DOHH2 (cell line): ENCODE measurements around the gene MACROD2.

Experiments used
- H3F3A ChIP-seq: fragments of 200-600 bp; sonication (generic), shearing (Covaris generic); 2 replicates; pipeline ENCODE4 v1.6.0; 2016; ENCODE audit warnings: antibody characterized with exemption, mild to moderate bottlenecking; ENCODE audit not compliant: control insufficient read depth, insufficient read depth
- H3K27ac ChIP-seq: fragments of 200-600 bp; sonication (generic); 2 replicates; pipeline ENCODE4 v1.5.1; 2014; ENCODE audit warnings: low read depth, mild to moderate bottlenecking, low read length, moderate library complexity
- H3K27me3 ChIP-seq: fragments of 200-600 bp; sonication (generic); 2 replicates; pipeline ENCODE4 v1.6.1; 2014; ENCODE audit warnings: mild to moderate bottlenecking, low read length, mixed read lengths; ENCODE audit not compliant: control insufficient read depth
- H3K36me3 ChIP-seq: fragments of 200-600 bp; sonication (generic); 2 replicates; pipeline ENCODE4 v1.6.1; 2014; ENCODE audit warnings: mild to moderate bottlenecking, low read length, moderate library complexity, mixed read lengths; ENCODE audit not compliant: control insufficient read depth
- H3K4me1 ChIP-seq: fragments of 200-600 bp; sonication (generic); 2 replicates; pipeline ENCODE4 v1.6.1; 2014; ENCODE audit warnings: mild to moderate bottlenecking, low read length, mixed read lengths; ENCODE audit not compliant: control insufficient read depth
- H3K4me2 ChIP-seq: fragments of 200-600 bp; sonication (generic); 2 replicates; pipeline ENCODE4 v1.6.0; 2014; ENCODE audit warnings: mild to moderate bottlenecking, low read length, moderate library complexity
- H3K4me3 ChIP-seq: fragments of 200-600 bp; sonication (generic); 2 replicates; pipeline ENCODE4 v1.5.1; 2014; ENCODE audit warnings: mild to moderate bottlenecking, low read length, mixed read lengths
- H3K79me2 ChIP-seq: fragments of 200-600 bp; sonication (generic); 2 replicates; pipeline ENCODE4 v1.6.1; 2014; ENCODE audit warnings: mild to moderate bottlenecking, low read length, mixed read lengths; ENCODE audit not compliant: control insufficient read depth
- H3K9me2 ChIP-seq: fragments of 200-600 bp; sonication (generic); replicated peaks from 2 replicates; pipeline ENCODE4 v1.6.1; 2014; ENCODE audit warnings: mild to moderate bottlenecking, low read length, mixed read lengths; ENCODE audit not compliant: control insufficient read depth
- H3K9me3 ChIP-seq: fragments of 200-600 bp; sonication (generic); 2 replicates; pipeline ENCODE4 v1.6.1; 2014; ENCODE audit warnings: antibody characterized with exemption, low read length, mixed read lengths; ENCODE audit not compliant: control insufficient read depth, insufficient read depth
- H4K20me1 ChIP-seq: fragments of 200-600 bp; sonication (generic); 2 replicates; pipeline ENCODE4 v1.6.0; 2014; ENCODE audit warnings: low read depth, mild to moderate bottlenecking, antibody characterized with exemption, low read length, moderate library complexity; ENCODE audit not compliant: control insufficient read depth, insufficient read depth
- CTCF ChIP-seq: fragments of 200-600 bp; sonication (generic); IDR thresholded peaks from one replicate; pipeline ENCODE4 v1.5.1; 2014; ENCODE audit warnings: antibody characterized with exemption, mild to moderate bottlenecking, low read depth, low read length; ENCODE audit not compliant: poor library complexity, severe bottlenecking
- EZH2phosphoT487 ChIP-seq: fragments of 200-600 bp; sonication (generic); IDR thresholded peaks from 2 replicates; pipeline ENCODE4 v1.6.1; 2017; ENCODE audit warnings: borderline replicate concordance, mild to moderate bottlenecking, antibody characterized with exemption, low read length, moderate library complexity, mixed read lengths

MACROD2 gene

DNA sequence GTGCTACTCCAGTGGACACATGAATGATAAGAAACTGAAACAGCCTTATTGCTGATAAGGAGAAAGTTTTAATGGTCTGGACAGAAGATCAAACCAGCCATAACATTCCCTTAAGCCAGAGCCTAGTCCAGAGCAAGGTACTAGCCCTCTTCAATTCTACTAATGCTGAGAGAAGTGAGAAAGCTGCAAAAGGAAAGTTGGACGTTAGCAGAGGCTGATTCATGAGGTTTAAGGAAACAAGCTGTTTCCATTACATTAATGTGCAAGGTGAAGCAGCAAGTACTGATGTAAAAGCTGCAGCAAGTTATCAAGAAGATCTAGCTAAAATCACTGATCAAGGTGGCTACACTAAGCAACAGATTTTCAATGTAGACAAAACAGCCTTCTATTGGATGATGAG, 1943.5 kb downstream of the MACROD2 start:
- no peaks in the 10 kb centered on the region for H4K20me1 ChIP-seq
- no peak overlapping the region for H3K4me3 ChIP-seq
- no peaks in the 10 kb centered on the region for H3K36me3 ChIP-seq
- no peaks in the 10 kb centered on the region for H3K79me2 ChIP-seq
- peaks cover 6% of the 10 kb centered on the region for H3K4me1 ChIP-seq
- TF ChIP-seq EZH2phosphoT487 (no peak), CTCF (no peak)
- no peaks in the 10 kb centered on the region for H3K27me3 ChIP-seq
- H3K4me2 ChIP-seq: no peak overlapping the region
- H3F3A ChIP-seq: no peaks in the 10 kb centered on the region
- H3K27ac ChIP-seq: no peak overlapping the region
- H3K9me2 ChIP-seq: no peaks in the 10 kb centered on the region
- no peaks in the 10 kb centered on the region; the same call in 1 of the 2 replicates for H3K9me3 ChIP-seq

- Histone ChIP-seq H3K27me3 (no peaks in the 10 kb centered on the region), H3K4me2 (no peak overlapping the region), H3K27ac (no peak overlapping the region), H3F3A (no peaks in the 10 kb centered on the region), H3K4me3 (no peak overlapping the region), H3K9me3 (no peaks in the 10 kb centered on the region; the same call in 1 of the 2 replicates), H4K20me1 (no peaks in the 10 kb centered on the region), H3K36me3 (no peaks in the 10 kb centered on the region), H3K4me1 (peaks cover 6% of the 10 kb centered on the region), H3K79me2 (no peaks in the 10 kb centered on the region), H3K9me2 (no peaks in the 10 kb centered on the region)
- no peak for TF ChIP-seq EZH2phosphoT487
- no peak for TF ChIP-seq CTCF
These were observed 1944.8 kb downstream of the MACROD2 start for GRCh38 chr20:15940127-15940526.

GRCh38 chr20:15942130-15942529, 1946.8 kb downstream of the MACROD2 start:
- Histone ChIP-seq H3K4me2 (no peak overlapping the region), H3K36me3 (no peaks in the 10 kb centered on the region), H3K4me3 (no peak overlapping the region), H3K4me1 (peaks cover 3% of the 10 kb centered on the region), H3K27me3 (no peaks in the 10 kb centered on the region), H3K9me3 (no peaks in the 10 kb centered on the region; the same call in 1 of the 2 replicates), H3K27ac (no peak overlapping the region), H3F3A (no peaks in the 10 kb centered on the region), H3K9me2 (no peaks in the 10 kb centered on the region), H4K20me1 (no peaks in the 10 kb centered on the region), H3K79me2 (no peaks in the 10 kb centered on the region)
- TF ChIP-seq EZH2phosphoT487 (no peak), CTCF (no peak)
